Stimulated activated CD4-positive, alpha-beta T cell treated with anti-CD3 and anti-CD28 coated beads, Interleukin-12 subunit alpha, Interleukin-12 subunit beta, amount 100 ng/mL, for 4 hours (primary cell): ENCODE measurements around the gene GATA6.
"Not testable (repeated sequence)": the region's sequence is repeated elsewhere in the genome, so short reads cannot be mapped to it uniquely, and the experiment has no call there.

Experiments
- DNase-seq: peaks from one replicate; pipeline ENCODE4 v3.0.0-alpha.2; 2020

GATA6 gene

GRCh38 chr18:22211657-22212056, 42.3 kb downstream of the GATA6 start:
- no peak for DNase-seq

GRCh38 chr18:22213333-22213973, 44.1 kb downstream of the GATA6 start:
- DNase-seq, result no peak

- DNase-seq, result no peak
Measured at GRCh38 chr18:22214731-22215528, 45.5 kb downstream of the GATA6 start.

GRCh38 chr18:22218835-22219234, 49.4 kb downstream of the GATA6 start:
- DNase-seq, result no peak

- no peak for DNase-seq
Measured at GRCh38 chr18:22219568-22220355, 50.4 kb downstream of the GATA6 start.

GRCh38 chr18:22220585-22220984, 51.2 kb downstream of the GATA6 start:
- not testable (repeated sequence) for DNase-seq

GRCh38 chr18:22221350-22221749, 52.0 kb downstream of the GATA6 start:
- no peak for DNase-seq

GRCh38 chr18:22223254-22223964, 54.0 kb downstream of the GATA6 start:
- no peak for DNase-seq

GRCh38 chr18:22223965-22224322, 54.6 kb downstream of the GATA6 start:
- no peak for DNase-seq

- no peak for DNase-seq
Measured at GRCh38 chr18:22224339-22224738, 55.0 kb downstream of the GATA6 start.

GRCh38 chr18:22226801-22227200, 57.4 kb downstream of the GATA6 start:
- no peak for DNase-seq

- DNase-seq, result no peak
Measured at GRCh38 chr18:22228976-22229375, 59.6 kb downstream of the GATA6 start.

- no peak for DNase-seq
Measured at GRCh38 chr18:22229456-22230124, 60.2 kb downstream of the GATA6 start.

GRCh38 chr18:22230471-22230945, 61.1 kb downstream of the GATA6 start:
- DNase-seq, result no peak

GRCh38 chr18:22233266-22233665, 63.9 kb downstream of the GATA6 start:
- DNase-seq, result no peak

- DNase-seq, result no peak
Measured at GRCh38 chr18:22238036-22238435, 68.6 kb downstream of the GATA6 start.

- DNase-seq, result no peak
Measured at GRCh38 chr18:22238681-22239080, 69.3 kb downstream of the GATA6 start.

GRCh38 chr18:22241921-22242361, 72.6 kb downstream of the GATA6 start:
- DNase-seq, result no peak

- no peak for DNase-seq
Measured at GRCh38 chr18:22243513-22243912, 74.1 kb downstream of the GATA6 start.

- DNase-seq, result no peak
Measured at GRCh38 chr18:22250026-22250425, 80.6 kb downstream of the GATA6 start.

- DNase-seq, result no peak
Measured at GRCh38 chr18:22250591-22250996, 81.2 kb downstream of the GATA6 start.
